ENCODE data around the gene DNMT3A. TPM values are rescaled to one million over a fixed set of nuclear protein-coding genes. Genes with fewer than 3 reads are reported as not detected.

DNMT3A gene
- total RNA-seq, 4 donors from 2014 or later = 11.3 to 29.5 (median 16.9) TPM

GRCh38 chr2:25297738-25298137 is 44.0 kb downstream of the DNMT3A start:
- intact Hi-C loops (cut with DNase I) = no loop called here
- Histone ChIP-seq H3K4me3 (no peak overlapping the region), H3K27ac (replicated peaks in 1 of 4) (peak overlapping the region in 2 of 4 donors; percentile 15 to 39), H3K9me3 (no peaks in the 10 kb centered on the region), H3K27me3 (no peaks in the 10 kb centered on the region), H3K36me3 (peaks cover 0 to 46% (median 29%) of the 10 kb centered on the region in 4 donors), H3K4me1 (peaks cover 49 to 92% (median 71%) of the 10 kb centered on the region in 4 donors)
- no peak for TF ChIP-seq POLR2AphosphoS5 (IDR thresholded peaks at IDR 0.05)
- TF ChIP-seq POLR2A (IDR thresholded peaks at IDR 0.05; ENCODE audit: low read depth) = no peak
- no peak for TF ChIP-seq EP300 (IDR thresholded peaks at IDR 0.05)
- TF ChIP-seq, protein P1, sequence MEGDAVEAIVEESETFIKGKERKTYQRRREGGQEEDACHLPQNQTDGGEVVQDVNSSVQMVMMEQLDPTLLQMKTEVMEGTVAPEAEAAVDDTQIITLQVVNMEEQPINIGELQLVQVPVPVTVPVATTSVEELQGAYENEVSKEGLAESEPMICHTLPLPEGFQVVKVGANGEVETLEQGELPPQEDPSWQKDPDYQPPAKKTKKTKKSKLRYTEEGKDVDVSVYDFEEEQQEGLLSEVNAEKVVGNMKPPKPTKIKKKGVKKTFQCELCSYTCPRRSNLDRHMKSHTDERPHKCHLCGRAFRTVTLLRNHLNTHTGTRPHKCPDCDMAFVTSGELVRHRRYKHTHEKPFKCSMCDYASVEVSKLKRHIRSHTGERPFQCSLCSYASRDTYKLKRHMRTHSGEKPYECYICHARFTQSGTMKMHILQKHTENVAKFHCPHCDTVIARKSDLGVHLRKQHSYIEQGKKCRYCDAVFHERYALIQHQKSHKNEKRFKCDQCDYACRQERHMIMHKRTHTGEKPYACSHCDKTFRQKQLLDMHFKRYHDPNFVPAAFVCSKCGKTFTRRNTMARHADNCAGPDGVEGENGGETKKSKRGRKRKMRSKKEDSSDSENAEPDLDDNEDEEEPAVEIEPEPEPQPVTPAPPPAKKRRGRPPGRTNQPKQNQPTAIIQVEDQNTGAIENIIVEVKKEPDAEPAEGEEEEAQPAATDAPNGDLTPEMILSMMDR (IDR thresholded peaks at IDR 0.05) = no peak
- no peak for DNase-seq (ENCODE audit: extremely low spot score)
- 78% methylated on average over 6 of the region's 7 CpGs for WGBS

DNA sequence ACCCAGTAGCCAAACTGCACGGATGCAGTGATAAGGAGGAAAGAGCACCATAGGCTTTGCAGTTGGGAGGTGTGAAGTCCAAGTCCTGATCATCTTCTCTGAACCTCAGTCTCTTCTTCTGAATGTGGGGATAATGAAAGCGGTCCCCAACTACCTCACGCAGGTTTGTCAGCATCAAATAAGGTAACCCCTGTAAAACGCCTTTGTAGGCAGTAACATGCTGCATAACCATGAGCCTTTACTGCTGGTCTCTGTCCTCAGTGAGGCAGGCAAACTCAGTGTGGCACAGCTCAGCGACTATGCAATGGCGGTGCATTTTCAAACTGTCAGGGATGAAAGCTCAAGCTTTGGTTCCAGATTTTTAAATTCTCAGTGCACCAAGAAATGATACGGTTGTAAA is 46.1 kb downstream of the DNMT3A start:
- WGBS = 78% methylated on average over 7 of the region's 7 CpGs
- Histone ChIP-seq H3K27me3 (no peaks in the 10 kb centered on the region), H3K27ac (replicated peaks in 1 of 4) (peak overlapping the region; percentile 77 to 86 (median 82)), H3K4me3 (no peak overlapping the region), H3K9me3 (no peaks in the 10 kb centered on the region), H3K36me3 (peaks cover 0 to 41% (median 24%) of the 10 kb centered on the region in 4 donors), H3K4me1 (peaks cover 47 to 85% (median 67%) of the 10 kb centered on the region in 4 donors)
- no peak for DNase-seq (ENCODE audit: extremely low spot score)
- TF ChIP-seq POLR2A (IDR thresholded peaks at IDR 0.05; ENCODE audit: low read depth) = no peak
- no peak for TF ChIP-seq EP300 (IDR thresholded peaks at IDR 0.05)
- no peak for TF ChIP-seq POLR2AphosphoS5 (IDR thresholded peaks at IDR 0.05)
- TF ChIP-seq, protein P1 (IDR thresholded peaks at IDR 0.05) = no peak
- intact Hi-C loops (cut with DNase I) = no loop called here

DNA sequence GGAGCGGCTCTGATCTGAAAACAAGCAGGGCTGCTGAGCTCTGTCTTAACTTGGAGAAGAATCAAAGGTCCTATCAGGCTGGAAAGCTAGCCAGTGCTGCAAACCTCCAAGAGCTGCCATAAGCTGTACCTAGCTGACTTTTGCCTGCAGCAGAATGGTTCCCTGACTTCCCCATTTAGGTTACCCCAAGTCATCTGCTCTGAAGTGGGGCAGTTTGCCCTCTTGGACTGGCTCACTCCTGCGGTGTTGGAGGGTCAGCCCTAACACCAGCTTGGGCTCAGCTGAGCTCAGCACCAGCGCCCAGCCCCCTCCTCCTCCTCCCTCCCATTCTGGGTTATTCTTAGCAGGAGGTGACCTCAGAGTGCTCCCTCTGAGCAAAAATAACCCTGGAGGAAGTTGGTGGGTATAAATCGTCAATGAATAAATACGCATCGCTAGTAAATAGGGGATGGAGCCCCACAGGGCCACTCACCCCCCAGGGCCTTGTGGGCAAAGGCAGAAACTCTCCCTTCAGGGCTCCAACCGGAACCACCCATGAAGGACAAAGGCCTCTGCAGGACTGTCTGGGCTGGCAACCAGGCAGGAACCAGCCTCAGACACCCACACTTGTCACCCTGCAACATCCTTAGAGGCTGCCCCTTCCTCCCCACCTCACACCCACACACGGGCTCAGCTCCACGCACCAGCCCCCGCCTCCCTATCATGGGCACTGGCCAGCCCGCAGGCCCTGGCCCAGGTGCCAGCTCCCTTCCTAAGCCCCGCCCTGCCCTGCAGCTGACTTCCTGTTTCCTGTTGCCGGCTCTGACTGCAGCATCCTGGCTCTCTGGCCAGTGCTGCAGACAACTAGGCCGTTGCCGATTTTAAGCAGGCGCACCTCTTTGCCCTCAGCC is 46.9 kb downstream of the DNMT3A start:
- Histone ChIP-seq H3K4me3 (peak overlapping the region in 3 of 4 donors; percentile 4 to 28 (median 13)), H3K9me3 (no peaks in the 10 kb centered on the region), H3K27me3 (no peaks in the 10 kb centered on the region), H3K27ac (replicated peaks in 1 of 4) (peak overlapping the region; percentile 77 to 86 (median 82)), H3K36me3 (peaks cover 0 to 37% (median 19%) of the 10 kb centered on the region in 4 donors), H3K4me1 (peaks cover 51 to 83% (median 67%) of the 10 kb centered on the region in 4 donors)
- intact Hi-C loops (cut with DNase I) = no loop called here
- no peak for DNase-seq (ENCODE audit: extremely low spot score)
- WGBS = 15% methylated on average over 16 of the region's 16 CpGs
- TF ChIP-seq, protein P1 (IDR thresholded peaks at IDR 0.05) = peak in 1 of 3 experiments; percentile 6
- TF ChIP-seq EP300 (IDR thresholded peaks at IDR 0.05) (no peak), POLR2AphosphoS5 (IDR thresholded peaks at IDR 0.05) (peak; percentile 60 to 62)

- Histone ChIP-seq H3K9me3 (no peaks in the 10 kb centered on the region), H3K36me3 (peaks cover 0 to 33% (median 12%) of the 10 kb centered on the region in 4 donors), H3K4me1 (peaks cover 53 to 75% (median 60%) of the 10 kb centered on the region in 4 donors), H3K27ac (replicated peaks in 1 of 4) (peak overlapping the region; percentile 77 to 86 (median 82)), H3K27me3 (no peaks in the 10 kb centered on the region), H3K4me3 (no peak overlapping the region)
- TF ChIP-seq POLR2A (IDR thresholded peaks at IDR 0.05; ENCODE audit: low read depth) (no peak), POLR2AphosphoS5 (IDR thresholded peaks at IDR 0.05) (no peak), EP300 (IDR thresholded peaks at IDR 0.05) (no peak)
- TF ChIP-seq, protein P1 (IDR thresholded peaks at IDR 0.05) = no peak
- intact Hi-C loops (cut with DNase I) = no loop called here
- 60% methylated on average over 13 of the region's 13 CpGs for WGBS
- DNase-seq (ENCODE audit: extremely low spot score) = no peak
These were observed 47.7 kb downstream of the DNMT3A start for GRCh38 chr2:25293958-25294562.
